HG03280 (cell line): ENCODE measurements around the gene ADGRA1.

Source experiments
- ATAC-seq: cut with Tn5 transposase; IDR thresholded peaks from one replicate; pipeline ENCODE4 v1.9.1; 2021; ENCODE audit warnings: mild to moderate bottlenecking, moderate library complexity; ENCODE audit not compliant: unreplicated experiment

The ADGRA1 gene

DNA sequence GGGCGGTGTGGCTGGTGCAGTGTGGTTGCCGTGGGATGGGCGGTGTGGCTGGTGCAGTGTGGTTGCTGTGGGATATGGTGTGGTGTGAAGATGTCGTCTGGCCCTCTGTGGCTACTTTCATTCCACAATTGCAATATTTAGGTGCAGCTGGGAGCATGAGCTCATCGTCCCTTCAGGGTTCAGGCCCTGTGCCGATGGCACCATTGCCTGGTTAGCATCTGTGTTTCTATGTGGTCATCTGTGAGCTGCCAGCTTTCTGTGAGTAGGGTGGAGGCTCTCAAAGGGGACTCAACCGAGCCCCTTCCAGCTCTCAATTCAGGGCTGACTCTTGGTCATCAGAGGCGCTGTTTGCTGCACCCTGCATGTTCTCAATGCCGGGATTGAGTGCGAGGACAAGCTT is 3.6 kb downstream of the ADGRA1 start:
- no peak for ATAC-seq

DNA sequence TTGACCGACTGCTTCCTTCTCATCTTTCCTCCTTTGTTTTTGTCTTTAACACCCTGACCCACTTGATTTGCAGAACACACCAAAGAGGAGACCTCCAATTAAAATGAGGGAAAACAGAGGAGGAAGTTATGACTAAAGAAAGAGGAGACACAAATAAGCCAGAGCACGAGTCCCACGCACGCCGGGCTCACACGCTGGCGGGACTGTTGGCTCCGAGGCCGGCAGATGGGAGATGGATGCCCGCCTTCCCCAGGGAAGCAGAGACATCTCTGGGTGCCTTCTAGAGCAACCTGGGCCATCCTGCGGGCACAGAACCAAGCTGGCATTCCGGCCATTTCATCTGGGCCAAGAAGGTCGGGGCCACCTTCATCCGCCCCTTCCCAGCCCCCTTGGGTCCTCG is 5.6 kb downstream of the ADGRA1 start:
- ATAC-seq: no peak

DNA sequence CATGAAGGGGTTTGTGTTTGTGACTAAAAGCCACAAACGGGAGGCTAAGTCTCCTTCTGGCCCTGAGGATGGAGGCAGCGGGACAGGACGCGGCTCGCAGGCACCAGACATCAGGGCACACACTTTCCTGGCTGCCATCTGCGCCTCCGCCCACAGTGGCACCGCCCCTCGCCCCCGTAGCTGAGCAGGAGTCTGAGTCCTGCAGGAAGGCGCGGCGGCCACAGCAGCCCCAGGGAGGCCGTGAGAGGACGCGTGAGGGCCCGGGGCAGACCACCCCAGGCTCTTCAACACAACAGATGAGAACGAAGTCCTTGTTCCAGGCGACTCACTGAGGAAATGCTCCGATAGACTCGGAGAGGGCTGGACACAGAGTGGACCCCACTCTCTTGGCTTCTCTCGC is 6.6 kb downstream of the ADGRA1 start:
- no peak for ATAC-seq

DNA sequence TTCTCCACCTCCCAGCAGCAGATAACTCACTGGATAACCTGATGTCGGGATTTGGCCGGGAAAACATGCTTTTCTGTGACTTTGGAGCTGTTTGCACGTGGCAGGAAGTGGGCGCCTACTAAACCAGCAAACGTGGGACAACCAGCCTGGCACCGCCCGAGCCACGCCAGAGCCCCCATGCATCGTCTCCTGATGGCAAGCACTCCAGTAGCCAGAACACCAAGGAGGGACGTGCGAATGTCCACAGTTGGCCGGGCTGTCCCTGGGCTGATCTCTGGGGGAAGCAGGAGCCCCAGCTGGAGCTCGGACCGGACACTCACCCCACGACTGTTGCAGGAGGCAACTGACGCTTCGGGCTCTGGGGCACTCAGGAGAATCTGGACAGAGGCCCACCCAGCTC is 7.1 kb downstream of the ADGRA1 start:
- no peak for ATAC-seq

DNA sequence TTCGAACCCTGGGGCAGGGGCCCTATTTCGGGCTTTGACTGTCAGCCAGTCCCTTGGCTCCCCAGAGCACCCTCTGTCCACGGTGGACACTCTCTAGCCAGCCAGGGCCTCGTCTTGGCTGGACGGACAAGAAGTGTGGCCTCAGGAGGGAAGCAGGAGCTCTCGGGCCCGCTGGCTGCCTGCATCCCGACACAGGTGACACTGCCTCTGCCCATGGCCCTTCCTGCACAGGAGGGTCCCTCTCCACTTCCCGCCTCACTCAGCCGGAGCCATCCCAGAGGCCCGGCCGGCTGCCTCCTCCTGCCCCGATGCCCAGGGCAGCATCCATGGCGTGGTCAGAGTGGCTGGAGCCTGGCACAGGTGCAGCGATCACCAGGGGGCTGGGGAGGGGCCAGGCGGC is 7.9 kb downstream of the ADGRA1 start:
- ATAC-seq: no peak

DNA sequence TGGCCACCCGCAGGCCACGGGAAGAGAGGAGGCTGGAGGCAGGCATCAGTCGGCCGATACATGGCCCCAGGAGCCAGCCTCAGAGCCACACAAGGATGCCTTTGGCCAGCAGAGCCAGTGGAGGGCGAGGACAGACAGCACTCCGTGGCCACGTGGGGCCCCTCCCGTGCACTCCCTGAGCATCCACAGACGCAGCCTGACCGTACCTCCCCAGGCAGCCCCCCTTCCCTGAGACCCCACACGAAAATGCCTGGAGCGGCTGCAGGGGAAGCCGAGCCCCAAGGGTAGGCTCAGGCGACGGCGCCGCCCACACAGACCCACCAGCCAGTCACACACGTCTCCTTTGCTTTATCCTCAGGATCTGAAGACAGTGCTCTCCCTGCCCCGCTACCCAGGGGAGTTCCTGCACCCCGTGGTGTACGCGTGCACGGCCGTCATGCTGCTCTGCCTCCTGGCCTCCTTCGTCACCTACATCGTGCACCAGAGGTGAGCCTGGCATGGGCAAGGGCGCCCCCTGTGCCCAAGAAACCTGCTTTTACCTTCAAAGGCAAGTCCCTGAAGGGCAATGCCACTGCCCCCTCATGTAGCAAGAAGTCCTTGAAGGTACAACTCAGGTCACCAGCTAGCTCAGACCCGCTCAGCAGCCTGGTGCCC is 9.0 kb downstream of the ADGRA1 start:
- no peak for ATAC-seq

DNA sequence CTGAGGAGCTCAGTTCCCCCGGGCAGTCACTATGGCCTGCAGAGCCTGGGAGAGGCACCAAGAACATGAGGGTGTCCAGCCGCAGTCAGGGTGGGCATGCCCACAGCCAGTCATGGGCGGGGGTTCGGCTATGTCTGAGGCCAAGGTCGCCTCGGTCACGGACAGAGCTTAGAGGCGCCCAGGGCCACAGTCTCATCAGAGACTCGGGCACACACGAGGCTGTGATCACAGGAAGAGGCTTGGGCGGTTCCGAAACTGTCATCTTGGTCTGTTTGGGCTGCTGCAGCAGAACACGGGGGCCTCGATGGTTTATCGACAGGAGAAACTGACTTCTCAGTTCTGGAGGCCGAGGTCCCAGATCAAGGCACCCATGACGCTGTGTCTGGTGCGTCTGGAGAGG is 9.7 kb downstream of the ADGRA1 start:
- ATAC-seq: no peak

DNA sequence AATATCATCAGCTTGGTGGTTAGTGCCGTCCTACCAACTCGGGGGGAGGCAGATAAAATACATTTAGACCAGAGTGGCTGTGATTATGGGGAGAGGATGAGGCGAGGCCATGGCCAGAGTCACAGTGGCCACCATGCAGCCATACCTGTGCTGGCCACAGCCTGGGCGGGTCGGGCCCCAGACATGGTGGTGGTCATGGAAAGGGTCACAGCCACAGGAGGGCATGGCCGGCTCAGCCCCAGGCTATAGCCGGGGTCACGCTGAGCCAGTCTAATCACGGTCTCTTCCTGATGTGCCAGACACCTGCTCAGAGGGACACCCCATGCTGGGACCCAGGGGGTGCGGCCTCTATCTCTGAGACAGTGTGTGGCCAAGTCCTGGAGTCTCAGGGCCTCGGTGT is 10.2 kb downstream of the ADGRA1 start:
- no peak for ATAC-seq

DNA sequence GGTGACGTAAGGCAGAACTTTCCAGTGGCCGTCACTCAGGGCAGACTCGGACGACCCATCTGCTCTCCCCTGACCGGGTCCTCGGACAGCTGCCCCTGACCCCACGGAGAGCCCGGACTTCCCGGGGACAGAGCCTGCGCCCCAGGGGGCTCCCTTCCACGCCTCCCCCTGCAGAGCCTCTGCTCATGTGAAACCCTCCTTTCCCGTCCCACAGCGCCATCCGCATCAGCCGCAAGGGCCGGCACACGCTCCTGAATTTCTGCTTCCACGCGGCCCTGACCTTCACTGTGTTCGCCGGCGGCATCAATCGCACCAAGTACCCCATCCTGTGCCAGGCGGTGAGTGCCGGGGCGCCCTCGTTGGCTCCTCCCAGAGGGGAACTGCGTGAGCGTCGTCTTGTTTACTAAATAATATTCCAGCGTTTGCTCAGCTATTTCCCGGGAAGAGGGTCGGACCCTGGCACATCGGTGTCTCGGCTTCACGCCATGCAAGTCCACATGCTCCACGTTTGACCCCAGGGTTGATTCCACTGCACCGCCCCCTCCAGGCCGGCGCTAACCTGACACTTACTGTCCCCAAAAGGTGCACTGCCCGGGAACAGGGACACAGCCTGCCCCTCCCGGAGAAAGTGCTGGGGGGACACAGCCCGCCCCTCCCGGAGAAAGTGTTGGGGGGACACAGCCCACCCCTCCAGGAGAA is 10.9 kb downstream of the ADGRA1 start:
- ATAC-seq: no peak

DNA sequence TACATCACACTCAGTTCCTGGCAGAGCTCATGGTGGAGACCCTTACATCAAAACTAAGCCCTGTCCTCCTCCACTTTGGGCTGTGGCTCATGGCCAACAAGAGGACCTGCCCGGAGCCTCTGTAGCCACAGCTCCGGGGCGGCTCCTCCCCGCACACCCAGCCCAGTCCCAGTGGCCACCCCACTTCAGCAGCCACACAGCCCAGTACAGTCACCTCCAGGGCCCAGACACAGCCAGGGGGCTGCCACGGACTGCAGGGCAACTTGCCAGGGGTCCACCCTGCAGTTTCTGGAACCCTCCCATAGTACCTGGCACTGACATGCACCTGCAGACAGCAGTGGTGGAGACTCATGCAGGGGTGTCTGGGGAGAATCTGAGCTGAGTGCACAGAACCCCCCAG is 11.8 kb downstream of the ADGRA1 start:
- ATAC-seq: no peak

DNA sequence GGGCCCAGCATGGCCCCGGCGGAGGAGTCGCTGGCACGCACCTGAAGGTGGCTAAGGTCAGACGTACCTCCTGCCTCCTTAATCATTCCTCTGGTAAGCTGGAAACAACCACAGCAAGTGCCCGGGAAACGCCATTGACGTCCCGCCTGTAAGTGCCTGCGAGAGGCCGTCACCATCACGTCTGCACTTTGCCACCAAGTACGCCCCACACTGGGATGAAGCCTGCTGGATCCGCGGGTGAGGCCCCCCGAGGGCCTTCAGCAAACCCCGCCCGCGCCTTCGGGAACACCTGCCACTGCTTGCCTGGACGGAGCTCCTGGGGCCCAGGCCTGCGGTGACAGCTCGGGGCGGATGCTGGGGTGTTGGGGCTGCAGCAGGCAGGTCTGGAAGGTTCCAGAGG is 12.5 kb downstream of the ADGRA1 start:
- ATAC-seq: no peak

DNA sequence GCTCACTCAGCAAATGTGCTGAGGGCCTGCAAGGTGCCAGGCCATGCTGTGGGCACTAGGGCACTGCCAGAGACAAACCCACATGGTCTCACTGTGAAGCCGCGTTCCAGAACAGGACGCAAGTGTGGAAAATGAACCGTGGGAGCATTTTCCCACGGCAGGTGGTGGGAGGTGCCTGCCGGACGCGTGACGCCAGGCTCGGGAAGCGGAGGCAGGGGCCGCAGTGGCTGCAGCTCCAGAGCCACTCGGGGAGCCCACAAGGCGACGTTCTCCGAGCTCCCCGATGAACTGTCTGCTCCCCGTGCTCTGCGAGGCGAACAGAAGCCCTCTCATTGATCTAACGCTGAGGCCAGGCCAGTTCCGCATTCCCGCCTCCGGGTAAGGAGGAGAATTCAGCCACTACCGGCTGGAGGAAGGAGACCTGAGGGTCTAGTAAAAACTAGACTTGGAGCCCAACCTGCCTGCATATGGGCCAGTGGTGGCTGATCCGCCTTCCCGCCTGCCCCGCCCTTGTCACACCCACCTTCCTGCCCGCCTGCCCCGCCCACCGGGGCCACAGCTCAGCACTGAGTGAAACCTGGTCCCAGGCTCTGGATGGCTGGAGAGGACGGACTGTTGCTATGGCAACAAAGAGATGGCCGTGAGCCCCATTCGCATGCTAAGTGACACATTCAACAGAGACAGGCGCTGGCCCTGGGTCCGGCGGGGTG is 13.1 kb downstream of the ADGRA1 start:
- ATAC-seq: no peak

DNA sequence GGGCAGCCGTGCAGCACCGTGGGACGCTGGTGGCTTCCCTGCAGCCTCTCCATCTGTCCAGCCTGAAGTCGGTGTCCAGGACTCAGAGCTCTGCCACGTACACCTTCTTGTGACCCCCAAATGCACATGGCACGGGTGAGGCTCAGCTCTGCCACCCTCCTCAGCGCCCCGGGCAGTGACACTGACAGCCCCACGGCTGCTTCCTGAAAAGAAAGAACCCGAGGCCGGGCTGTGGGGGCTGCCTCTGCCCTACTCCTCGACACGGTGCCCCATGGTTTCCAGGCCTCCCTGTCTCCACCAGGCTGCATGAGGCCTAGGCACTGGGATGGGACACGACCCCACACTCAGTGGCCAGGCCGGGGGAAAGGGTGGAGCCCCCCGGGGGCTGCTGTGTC is 13.7 kb downstream of the ADGRA1 start:
- ATAC-seq: no peak

DNA sequence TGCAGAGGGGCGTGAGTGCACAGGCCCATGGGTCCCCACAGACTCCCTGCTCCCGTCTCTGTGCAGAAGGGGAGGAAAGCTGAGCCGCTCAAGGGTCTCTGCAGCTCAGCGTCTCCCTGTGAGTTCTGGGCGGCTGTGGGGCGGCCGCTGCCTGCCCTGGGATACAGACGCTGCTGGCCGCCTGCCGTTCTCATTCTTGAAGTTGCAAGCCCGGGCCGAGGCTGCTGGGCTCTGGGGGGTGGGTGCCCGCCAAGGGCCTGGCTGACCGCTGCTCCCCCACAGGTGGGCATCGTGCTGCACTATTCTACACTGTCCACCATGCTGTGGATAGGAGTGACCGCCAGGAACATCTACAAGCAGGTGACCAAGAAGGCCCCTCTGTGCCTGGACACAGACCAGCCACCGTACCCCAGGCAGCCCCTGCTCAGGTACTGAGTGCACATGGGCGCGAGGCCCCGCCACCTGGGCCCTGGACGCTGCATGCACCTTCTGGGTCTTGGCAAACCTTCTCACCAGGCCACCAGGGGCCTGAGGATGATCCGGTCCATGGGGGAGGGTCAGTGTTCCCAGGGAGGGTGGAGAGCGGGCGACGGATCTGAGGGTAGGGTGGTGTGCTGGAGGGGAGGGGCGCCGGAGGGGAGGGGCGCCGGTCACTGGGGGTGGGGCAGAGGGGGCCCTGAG is 14.8 kb downstream of the ADGRA1 start:
- ATAC-seq: no peak

DNA sequence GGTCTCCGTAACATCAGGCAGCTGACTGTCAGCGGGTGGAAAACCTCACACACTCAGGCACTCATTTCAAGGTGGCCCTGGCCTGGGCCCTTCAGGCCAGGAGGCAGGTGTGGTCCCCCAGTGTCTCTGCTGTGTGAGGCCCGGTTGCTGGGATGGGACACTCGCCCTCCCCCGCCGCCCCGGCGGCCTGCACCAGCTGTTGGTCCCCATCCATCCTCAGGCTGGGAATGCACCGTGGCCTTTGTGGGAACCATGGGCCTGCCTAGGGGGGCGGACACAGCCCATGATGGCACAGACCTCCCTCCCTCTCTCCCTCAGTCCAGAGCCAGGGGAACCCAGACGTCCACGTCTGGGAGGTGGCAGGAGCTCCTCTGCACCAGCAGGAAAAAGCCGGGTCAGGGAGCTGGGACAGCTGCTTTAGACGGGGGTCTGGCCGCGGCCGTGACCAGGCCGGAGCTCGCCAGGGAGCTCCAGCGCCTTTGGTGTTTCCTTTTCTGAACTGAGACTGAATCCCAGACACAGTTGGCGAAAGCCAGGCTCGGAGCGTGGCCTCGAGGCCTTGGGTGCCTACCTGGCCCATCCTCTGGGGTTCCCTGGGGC is 15.7 kb downstream of the ADGRA1 start:
- ATAC-seq: no peak

DNA sequence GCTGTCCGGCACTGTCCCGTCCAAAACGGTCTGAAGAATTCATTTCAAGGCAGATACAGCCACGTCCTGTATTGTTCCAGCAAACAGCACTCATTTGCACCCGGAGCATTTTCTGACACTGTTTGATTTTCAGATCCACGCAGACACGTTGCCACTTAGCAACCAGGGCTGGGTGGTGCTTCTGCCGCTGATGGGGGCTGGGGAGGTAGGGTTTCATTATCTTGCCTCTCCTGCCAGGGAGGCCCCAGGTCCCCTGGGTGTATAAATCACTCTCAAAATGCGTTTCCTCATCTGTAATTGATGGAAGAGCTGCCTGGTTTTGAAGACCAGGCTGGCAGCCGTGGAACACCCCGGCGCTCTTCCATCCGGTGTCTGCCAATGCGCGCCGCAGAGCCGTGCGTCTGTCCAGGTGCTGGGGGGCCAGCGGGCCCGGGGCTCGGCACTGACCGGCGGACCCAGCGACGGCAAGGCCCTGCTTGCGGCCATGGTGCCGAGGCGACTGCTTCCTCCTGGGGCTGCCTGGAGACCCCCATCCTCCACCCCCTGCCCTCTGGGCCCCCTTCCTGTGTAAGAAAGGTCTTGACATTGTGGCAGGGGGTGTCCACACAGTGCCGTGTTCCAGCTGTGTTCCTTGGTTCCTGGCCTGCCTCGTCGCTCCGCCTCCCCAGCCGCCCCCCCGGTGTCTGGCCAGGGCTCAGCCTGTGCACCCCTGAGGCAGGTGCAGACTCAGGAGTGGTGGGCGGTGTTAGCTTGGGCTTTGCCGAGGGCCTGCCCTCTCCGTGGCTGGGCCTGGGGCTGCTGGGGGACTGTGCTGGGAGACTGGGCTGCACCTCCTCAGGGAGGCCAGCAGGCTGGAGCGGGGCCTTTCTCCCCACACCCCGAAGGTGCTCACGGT is 16.6 kb downstream of the ADGRA1 start:
- no peak for ATAC-seq

DNA sequence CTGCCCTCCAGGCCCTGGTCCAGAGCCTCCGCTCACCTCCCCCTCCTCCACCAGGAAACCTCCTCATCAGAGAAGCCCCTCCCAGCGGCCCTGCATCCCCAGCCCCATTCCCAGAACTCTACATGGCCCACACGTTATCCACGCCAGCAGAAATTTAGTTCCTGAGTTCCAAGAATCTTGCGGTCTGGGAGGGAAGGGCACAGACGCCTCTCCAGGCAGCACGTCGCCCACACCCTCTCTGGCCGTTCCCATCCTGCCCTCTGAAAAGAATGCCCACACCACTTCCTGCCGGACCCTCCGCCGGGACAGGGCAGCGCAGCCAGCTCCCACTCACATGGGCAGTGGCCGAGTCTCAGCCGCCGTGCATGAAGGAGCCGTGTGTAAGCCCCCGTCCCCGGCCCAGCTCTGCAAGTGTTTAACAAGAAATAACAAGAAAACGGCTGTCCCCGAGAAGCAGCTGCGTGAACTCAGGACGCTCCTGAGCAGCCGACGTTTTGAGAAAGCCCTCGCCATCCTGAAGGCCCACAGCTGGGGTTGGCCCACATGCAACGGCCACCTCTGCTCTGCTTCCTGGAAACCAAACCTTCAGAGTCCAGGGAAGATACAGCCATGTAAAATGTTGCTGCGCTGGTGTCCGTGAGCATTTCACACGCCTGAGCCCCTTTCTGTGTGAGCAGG is 17.4 kb downstream of the ADGRA1 start:
- no peak for ATAC-seq

DNA sequence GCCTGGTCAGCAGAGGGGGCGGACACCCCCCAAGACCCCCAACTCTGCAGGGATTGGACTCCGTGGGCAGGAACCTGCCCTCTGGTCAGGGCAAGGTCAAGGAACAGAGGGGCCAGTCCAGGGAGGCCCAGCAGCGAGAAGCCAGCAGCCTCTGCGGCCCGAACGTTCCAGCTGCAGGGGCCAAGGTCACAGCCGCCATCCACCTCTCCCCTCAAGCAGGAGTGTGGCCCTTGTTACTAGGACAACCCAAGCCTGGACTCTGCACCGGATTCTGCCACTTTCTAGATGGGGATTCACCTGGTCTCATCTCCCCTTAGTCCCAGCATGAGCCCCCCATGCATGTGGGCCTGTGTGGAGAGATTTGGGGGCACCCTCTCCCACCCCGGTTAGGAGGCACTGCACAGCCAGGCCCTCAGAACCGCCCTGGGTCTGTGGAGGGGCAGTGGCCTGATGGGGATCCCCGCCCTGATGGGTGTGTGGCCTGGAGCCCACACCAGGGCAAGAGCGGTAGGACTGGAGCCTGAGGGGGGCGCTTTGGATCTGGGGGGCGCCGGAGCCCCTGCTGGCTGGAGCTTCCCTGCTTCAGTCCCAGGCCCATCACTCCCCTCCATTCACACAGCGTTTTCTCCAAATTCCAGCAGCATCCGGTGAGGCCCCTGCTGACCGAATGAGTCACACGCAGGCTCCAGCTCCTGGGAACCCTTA is 18.1 kb downstream of the ADGRA1 start:
- ATAC-seq: no peak

DNA sequence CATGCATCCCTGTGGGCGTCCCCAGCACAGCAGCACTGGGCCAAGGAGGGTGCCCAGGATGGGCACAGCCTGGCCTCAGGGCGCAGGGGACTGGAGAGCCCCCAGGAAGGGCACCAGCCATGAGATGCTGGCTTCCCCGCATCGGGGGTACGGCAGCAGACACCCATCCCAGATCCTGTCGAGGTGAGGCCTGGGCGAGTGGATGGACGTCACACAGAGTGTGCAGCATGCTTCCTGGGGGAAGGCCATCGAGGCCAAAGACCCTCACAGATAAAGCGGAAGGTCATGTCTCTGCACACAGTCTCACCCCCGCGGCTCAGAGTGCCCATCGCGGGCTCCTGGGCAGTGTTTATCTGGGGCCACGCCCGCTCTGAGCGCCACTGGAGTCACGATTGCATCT is 18.8 kb downstream of the ADGRA1 start:
- no peak for ATAC-seq
